Stimulated activated naive CD8-positive, alpha-beta T cell treated with anti-CD3 and anti-CD28 coated beads, Interleukin-15, Interleukin-2, amounts not matched to agents 100 U/mL and 50 U/mL, for 24 hours (primary cell): ENCODE data around the gene FGA.
"Not testable (repeated sequence)": the region's sequence is repeated elsewhere in the genome, so short reads cannot be mapped to it uniquely, and the experiment has no call there.

Experiments
- ATAC-seq: fragments of 150-1000 bp; cut with Tn5 transposase; one replicate; pipeline ENCODE4 v1.10.0; 2021
- DNase-seq: peaks from one replicate; pipeline ENCODE4 v3.0.0; 2021

The FGA gene

DNA sequence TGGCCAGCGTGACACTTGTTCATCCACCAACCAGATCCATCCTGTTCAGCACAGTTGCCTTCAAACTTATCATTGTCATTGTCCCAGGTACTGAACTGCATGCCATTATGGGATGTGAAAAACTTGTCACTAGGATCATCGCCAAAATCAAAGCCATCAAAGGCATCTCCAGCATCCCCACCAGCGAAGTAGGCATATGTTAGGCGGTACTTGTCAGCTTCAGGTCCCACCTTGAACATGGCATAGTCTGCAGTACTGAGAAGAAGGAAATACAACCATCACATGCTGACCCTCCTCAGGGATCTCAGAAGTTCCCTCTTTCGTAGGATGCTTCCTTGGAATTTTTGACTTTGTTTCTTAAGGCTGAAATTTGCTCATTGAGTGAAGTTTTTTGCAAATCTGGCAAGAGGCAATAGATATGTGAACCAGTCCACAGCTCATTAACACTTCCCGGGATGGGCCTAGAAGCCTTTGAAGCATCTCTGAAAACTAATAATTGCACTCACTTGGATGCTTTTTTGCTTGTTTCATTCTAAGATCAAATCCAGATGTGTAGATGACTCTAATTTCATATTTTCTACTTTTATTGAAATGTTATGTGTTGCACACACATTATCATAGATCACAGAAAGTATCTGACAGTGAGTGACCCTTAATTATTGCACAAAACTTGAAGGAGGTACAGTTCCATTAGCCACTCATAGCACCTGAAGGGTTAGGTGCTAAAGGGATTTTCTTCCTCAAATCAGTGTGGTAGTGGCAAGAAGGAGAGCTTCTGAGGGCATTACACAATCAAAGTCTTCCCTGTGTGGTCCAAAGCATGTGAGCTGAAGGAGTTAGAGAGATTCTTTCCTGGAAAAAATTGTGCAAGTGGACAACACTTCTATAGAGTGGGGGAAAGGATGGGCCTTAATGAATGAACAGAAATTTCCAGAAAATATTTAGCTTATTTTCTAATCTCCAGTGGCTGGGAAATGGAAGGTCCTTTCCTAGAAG, 16.5 kb upstream of the FGA start:
- ATAC-seq (no peak), DNase-seq (no peak)

DNA sequence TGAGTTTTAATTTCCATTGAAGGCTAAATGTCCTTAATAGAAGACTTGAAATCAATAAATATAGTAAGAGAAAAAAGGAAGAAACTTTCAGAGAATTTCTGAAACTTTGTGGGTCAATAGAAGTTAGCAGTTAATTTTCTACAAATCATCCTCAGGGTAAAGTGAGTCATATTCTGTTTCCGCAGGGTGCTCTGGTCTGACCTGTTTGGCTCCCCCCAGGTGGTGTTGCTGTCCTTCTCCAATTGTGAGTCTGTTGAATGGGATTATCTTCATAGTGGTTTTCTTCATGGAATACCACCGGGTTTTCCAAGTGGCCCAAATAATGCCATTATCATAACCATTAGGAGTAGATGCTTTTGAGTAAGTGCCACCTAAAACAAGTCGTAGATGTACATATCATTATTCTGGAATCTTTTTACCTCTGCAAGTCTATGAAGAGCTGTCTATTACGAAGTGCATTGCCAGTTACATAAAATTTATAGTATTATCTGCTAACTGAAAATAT, 14.2 kb upstream of the FGA start:
- ATAC-seq (no peak), DNase-seq (no peak)

DNA sequence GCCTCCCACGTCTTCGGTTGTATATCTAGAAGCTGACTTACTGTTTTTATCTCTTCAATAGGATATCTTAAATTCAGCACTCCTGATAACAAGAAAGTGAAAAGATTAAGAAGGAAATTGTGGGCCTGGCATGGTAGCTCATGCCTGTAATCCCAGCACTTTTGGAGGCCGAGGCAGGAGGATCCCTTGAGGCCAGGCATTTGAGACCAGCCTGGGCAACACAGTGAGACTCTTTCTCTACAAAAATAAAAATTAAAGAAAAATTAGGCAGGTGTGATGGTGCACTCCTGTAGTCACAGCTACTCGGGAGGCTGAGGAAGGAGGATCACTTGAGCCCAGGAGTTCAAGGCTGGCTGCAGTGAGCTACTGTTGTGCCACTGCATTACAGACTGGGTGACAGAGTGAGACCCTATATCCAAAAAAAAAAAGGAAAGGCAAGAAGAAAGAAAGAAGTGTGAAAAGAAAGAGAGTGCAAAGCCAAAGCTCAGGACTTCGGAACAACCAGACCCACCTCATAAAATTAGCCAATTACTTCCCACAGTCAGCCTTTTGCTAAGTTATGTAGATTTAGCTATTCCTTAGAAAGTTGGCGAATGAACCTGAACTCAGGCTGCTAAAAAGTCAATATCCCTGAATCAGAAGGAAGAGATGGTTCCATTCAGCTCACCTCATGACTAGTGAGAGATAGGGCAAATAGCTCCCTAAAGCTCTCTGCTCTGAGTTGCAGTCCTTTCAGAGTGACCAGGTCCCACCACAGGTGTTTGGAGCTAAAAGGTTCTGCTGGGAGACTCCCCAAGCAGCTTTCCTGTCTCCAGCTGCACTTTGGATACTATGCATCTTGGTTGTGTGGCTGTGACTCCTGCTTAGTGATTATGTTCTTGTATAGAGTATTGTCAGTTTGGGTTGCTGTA, 12.7 kb upstream of the FGA start:
- ATAC-seq (no peak), DNase-seq (no peak)

DNA sequence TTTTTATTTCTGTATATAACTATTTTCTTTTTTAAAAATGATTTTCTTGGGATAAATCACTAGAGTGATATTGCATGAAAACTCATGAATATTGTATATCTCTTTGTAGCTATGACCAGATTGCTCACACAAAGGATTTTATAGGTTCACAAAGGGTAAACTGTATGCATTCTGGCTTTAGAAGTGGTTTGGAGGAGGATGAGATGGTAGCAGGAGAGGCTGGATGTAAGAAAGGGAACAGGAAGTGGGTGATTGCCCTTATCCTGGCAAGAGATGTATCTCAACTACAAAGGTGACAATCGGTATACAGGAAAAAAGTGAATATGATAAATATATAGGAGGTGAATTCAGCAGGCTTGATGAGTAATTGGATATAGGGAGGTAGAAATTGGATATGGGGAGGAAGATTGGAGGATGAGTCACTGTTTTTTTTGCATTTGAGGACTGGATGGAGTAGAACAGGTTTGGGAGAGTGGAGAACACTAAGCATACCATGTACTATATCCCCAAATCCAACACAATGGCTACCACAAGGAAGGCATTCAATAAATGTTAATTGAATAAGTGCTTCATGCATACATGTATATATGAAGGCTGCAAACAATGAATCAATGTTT, 12.0 kb upstream of the FGA start:
- ATAC-seq, result no peak
- DNase-seq, result no peak

DNA sequence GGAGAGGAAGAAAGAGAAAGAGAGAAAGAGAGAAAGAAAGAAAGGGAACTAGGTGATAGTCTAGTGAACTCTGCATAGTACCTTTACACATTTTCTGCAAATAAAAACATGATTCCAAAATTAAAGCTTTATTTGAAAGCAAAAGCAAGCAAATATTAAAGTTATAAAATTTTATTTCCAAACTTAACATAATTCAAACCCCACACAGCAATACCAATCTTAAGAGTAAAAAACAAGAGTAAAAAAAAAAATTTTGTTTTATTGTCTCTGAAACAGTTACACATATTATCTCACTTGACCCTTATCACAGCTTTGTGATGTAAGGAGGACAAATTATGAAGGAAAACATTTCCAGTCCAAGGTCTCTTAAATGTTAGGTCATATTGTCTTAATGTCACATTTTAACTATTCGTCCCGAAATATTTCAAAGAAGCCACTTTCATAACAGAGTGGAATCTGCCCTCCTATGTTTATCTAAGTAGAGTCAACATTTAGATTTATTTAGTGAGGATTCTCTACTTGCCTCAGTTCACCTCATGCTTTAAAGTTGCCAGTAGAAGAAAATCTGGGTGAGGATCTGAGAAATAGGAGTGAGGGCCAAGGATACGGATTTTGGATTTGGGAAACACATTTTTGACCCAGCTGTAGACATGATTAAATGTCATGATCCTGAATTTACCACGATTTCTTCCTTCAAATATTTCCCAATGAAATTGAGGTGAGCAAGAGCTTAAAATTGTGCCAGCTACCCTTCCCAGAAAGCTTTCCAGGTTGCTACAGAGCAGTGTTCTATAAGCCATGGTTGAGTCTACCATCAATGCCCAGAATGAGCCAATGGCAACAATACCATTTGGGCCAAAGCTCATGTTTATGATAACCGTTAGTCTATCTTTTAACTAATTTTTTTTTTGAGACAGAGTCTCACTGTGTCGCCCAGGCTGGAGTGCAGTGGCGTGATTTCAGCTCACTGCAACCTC, 7.5 kb upstream of the FGA start:
- no peak for ATAC-seq
- no peak for DNase-seq

DNA sequence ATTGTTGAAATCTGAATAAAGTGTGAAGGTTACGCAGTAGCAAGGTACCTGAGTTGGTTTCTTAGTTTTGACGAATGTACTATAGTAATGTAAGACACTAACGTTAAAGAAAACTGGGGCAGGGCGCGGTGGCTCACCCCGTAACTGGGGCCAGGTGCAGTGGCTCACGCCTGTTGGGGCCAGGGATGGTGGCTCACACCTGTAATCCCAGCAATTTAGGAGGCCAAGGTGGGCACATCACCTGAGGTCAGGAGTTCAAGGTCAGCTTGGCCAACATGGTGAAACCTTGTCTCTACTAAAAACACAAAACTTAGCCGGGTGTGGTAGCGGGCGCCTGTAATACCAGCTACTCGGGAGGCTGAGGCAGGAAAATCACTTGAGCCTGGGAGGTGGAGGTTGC, 6.7 kb upstream of the FGA start:
- DNase-seq, ATAC-seq: not testable (repeated sequence)

DNA sequence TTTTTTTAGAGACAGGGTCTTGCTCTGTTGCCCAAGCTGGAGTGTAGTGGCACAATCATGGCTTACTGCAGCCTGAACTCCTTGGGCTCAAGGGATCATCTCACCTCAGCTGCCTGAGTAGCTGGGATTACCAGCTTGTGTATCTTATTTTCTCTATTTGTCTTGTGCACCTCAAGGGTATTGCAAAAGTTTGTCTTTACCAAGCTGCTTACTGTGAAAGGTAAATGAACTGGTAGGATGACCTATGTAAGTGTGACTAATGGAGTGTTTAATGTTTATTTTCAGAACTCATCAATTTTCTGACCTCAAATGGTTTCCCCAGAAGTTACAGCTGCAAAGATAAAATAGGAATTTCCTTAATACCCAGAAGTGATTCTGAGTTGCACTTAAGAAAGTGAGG, 5.3 kb upstream of the FGA start:
- DNase-seq (no peak), ATAC-seq (no peak)

DNA sequence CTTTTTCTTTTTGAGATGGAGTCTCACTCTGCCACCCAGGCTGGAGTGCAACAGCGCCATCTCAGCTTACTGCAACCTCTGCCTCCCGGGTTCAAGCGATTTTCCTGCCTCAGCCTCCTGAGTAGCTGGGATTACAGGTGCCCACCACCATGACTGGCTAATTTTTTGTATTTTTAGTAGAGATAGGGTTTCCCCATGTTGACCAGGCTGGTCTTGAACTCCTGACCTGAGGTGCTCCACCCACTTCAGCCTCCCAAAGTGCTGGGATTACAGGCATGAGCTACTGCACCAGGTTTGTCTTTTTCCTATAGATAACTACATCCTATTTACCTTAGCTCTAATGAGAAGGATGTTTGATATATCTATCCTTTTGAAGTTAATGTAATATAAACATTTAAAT, 3.8 kb upstream of the FGA start:
- ATAC-seq, result not testable (repeated sequence)

DNA sequence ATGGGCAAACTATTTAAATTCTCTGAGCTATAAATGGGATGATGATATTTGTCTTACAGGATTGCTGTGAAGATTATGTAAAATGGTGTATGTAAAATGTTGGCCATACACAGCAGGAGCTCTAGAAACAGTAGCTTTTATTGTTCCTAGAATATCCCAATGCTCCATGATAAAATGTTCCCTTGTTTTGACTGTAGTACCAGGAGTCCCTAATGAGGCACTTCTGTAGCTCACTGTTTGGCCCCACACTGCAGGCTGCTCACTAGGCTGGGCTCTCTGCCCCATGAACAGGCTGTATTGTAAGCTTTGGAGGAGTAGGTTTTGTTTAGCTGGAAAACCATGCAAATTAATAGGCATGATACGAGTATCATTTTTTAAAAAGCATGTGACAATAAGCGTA, 3.3 kb upstream of the FGA start:
- no peak for ATAC-seq
- no peak for DNase-seq

More for the DNA sequence above, 3.8 kb upstream of the FGA start:
- DNase-seq, result not testable (repeated sequence)

DNA sequence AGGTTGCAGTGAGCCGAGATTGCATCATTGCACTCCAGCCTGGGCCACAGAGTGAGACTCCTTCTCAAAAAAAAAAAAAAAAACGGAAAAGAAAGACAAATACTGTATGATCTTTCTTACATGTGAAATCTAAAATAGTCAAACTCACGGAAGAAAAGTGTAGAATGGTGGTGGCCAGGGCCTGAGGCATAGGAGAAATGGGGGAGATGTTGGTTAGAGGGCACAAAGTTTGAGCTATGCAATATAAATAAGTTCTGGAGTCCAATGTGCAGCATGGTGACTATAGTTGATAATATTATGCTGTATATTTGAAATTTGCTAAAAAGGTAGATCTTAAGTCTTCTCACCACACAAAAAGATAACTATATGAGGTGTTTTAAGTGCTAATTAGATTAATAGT, 1.3 kb upstream of the FGA start:
- ATAC-seq, result no peak
- DNase-seq, result no peak

DNA sequence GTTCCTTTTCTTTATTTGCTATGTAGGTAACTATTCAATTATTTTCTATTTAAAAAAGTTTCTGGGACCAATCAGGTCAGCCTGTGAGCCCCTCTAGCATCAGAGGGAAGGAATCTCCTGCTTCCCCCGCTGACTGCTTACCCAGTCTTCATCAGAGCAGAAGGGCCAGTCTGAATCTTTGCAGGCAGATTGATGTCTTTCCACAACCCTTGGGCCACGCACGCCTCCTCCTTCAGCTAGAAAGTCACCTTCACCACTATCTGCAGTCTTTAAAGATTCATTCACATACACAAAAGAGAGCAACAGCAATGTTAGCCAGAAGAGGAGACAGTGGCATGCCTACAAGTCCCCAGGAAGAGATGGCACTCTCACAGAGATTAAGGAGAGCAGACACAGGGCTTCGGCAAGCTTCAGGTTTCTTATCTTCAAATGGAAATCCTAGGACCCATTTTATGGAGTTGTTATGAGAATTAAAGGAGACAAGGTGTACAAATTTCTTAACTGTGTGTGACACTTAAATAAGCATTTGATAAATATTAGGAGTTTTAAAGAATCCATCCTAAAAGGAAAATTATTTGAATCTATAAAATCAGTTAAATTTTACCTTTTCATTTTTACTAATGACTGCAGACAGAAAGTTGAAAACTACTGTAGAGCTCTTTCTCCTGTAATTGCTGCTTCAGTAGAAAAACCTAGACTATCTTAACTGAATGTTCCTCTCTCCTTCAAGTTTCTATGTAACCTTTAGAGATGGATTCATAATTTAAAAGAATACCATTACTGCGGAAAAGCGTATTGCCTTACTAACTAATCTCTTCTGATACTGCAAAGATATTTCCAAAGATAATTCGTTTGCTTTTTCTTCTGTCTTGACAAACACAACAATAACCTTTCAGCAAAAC, 995 bp downstream of the FGA start:
- DNase-seq, result no peak
- ATAC-seq, result no peak

DNA sequence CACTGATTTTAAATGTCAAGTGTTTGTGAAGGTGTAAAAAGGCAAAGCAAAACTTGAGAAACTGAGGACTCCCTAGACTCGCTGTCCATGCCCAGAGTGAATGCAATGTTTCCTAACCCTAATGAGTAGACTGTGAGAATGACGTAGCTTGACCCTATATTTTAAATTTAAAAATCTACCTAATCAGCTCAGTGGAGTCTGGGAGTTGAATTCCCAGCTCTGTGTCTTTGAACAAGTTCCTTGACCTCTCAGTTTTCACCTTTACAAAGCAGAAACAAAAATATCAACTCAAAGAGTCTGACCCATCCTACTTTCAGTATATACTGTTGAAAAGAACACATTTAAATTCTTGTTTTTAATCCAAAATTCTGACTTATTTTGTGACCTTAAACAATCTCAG, 2.3 kb downstream of the FGA start:
- ATAC-seq (no peak), DNase-seq (no peak)

DNA sequence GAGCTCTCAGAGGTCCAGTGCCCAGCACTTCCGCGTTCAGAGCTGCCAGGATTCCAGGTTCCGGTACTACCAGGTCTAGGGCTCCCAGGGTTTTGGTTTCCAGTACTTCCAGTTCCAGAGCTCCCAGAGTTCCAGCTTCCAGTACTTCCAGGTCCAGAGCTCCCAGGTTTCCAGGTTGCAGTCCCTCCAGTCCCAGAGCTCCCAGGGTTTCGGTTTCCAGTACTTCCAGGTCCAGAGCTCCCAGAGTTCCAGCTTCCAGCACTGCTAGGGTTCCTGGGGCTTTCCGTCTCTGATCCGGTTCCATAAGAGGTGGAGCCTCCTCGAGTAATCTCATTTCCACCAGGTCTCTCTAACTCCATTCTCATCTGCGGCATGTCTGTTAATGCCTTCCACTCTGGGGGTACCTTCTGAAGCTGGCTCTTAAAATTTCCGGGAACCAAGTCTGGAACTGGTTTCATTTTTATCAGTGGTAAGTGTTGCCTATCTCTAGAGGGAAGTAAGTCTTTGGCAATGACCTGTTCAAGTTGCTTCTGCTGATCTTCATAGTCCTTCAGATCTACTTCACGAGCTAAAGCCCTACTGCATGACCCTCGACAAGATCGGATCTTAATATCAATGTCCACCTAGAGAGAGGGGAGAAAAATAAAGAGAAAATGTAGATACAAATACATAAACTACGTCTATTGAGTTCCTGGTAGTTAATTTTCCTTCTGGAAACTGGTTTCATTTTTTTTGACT, 4.1 kb downstream of the FGA start:
- DNase-seq, result no peak
- no peak for ATAC-seq

DNA sequence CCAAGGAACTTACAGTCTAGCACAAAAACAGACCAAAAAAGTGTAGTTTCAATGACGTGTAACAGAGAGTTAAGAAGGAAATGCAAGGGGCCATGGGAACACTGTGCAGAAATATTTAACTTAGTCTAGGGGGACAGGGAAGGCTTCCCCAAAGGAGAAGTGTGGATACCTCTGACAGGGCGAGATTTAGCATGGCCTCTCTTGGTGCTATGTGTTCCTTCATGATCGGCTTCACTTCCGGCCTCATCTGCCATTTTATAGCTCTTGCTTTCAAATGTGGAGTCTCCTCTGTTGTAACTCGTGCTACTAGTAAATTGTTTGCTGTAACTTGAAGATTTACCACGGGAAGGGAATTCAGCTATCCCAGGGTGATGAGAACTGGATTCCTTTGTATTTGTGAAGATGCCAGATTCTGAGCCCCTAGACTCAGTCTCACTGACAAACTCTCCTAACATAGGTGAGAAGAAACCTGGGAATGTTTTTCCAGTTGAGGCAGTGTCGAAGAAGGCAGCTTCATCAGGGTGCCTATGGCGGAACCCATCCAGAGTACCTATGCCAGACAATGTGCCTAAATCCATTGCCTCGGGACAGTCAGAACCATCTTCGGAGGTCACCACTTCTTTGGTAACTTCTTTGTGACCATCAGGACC, 5.0 kb downstream of the FGA start:
- no peak for ATAC-seq

DNA sequence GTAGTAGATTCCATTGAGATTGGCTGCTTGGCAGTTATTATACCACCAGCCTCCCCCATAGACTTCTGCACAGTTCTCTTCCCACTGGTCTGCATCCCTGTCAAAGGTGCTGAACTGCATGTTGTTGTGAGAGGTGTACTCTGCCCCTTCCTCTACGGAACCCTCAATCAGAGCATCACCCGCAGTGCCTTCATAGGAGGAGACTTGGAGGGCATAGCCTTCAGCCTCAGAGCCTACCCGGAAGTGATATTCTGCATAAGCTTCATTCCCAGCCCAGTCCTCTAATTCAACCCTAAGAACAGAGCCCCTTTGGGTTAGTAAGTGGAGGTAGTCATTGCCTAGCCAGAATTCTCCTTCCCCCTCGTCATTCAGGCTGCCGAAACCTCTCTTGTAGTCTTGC, 6.3 kb downstream of the FGA start:
- DNase-seq, result no peak
- no peak for ATAC-seq

More for the DNA sequence above, 5.0 kb downstream of the FGA start:
- no peak for DNase-seq

DNA sequence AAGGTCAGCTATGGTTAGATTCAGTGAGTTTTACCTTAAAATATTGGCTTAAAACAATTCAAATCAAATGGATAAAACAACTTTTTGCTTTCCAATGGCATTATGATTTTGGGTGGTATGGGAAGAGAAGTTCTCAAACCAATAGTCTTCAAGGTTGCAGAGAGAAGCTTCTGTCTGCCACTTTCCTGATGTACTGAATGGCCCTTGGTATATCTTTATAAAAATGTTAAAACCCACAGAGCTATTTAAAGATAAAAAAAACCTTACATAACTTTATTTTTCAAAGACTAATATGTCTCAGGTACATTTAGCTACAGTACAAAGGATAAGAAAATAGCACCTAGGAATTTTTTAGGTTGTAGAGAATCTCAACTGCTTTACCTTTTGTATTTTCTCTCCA, 6.9 kb downstream of the FGA start:
- no peak for ATAC-seq
- DNase-seq, result no peak

DNA sequence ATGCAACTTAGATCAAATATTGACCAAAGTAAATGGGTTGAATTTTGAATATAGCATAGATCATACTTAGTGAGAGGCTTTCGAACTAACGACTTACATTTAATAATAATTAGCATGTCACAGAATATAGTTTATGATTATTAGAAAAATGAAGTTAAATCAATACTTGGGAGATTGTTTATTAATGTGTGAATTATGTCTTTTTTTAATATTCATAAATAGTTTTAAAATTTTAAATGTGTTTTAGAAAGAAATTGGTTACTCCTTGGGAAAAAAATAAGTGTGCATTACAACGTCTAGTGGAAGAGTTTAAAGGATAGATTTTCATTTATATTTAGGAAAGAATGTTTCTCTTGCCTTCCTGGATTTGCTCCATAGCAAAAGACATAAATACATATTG, 7.3 kb downstream of the FGA start:
- DNase-seq, result no peak
- ATAC-seq, result no peak

DNA sequence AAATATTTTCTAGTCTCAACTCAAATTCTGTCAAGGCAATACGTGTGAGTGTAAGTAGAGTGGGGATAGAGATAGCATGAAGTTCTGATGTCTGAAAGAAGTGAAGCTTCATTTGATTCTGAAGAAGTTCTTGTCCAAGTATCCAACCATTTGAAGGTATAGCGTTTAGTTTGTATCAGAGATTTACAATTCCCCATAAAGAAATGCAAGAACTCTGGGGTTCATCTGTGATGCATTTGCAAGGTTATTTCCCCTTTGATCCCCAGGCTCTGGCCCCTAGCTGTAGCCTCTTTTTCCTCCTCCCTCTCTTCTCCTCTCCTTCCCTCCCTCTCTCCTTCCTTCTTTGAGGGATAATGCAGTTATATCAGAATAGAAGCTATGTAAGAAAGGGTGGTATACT, 7.8 kb downstream of the FGA start:
- no peak for ATAC-seq
- no peak for DNase-seq

DNA sequence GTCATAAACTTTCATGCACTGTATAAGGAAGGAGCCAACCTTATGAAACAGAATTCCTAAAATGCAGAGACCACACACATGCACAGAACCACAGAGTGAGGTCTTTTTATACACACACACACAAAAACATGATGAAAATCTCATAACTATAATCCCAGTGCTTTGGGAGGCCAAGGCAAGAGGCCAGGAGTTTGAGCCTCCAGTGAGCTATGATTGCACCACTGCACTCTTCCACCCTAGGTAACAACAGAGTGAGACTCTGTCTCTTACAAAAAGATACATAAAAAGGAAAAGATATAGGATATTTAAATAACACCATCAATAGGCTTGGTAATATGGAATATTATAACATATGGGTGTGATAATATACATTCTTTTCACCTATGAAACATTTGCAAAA, 10.6 kb downstream of the FGA start:
- ATAC-seq, result no peak
- no peak for DNase-seq
